PFSK-1 (cell line): Measurements from ENCODE around the gene SRD5A3.

Experiments
- POLR2AphosphoS5 ChIP-seq: IDR thresholded peaks from 2 replicates; pipeline ENCODE4 v1.6.1; 2012; ENCODE audit warnings: low read depth, mild to moderate bottlenecking, control low read depth, low read length, moderate library complexity
- REST ChIP-seq, 2 experiments: IDR thresholded peaks; 2 replicates each; pipeline versions ENCODE4 v1.6.1 to v1.8.0; 2011 to 2012; ENCODE audit warnings: low read depth in 2 of 2, low read length in 2 of 2, control low read depth in 1 of 2, inconsistent platforms in 1 of 2, mild to moderate bottlenecking in 1 of 2, moderate library complexity in 1 of 2; ENCODE audit not compliant: insufficient read depth in 1 of 2

GRCh38 chr4:55323375-55323774 lies 22.7 kb upstream of the SRD5A3 start:
- no peak for TF ChIP-seq REST (IDR thresholded peaks at IDR 0.05; ENCODE audit: insufficient read depth in 1 of 2, low read depth in 2 of 2, low read length in 2 of 2)
- no peak for TF ChIP-seq POLR2AphosphoS5
